Motor neuron (in vitro differentiated cells): ENCODE measurements around the gene VWA5B1. TPM values are rescaled to one million over a fixed set of nuclear protein-coding genes. Genes with fewer than 3 reads are reported as not detected.

ENCODE experiments used
- ATAC-seq, 8 experiments: fragments of 200-7000 bp; cut with Tn5 transposase; replicated peaks in 6 of 8; 2 replicates each; pipeline ENCODE4 v1.8.0; 2021; ENCODE audit warnings: mild to moderate bottlenecking in 8 of 8, moderate library complexity in 8 of 8
- H3K27ac ChIP-seq, 2 donors: fragments of 250-450 bp; sonication (Bioruptor Pico); 2 replicates each; pipeline ENCODE4 v1.9.0; 2021; ENCODE audit warnings: antibody characterized with exemption in 2 of 2, mild to moderate bottlenecking in 2 of 2, moderate library complexity in 1 of 2
- H3K4me1 ChIP-seq, 2 donors: fragments of 250-450 bp; sonication (Bioruptor Pico); replicated peaks in 1 of 2; 2 replicates each; pipeline ENCODE4 v1.6.1; 2021; ENCODE audit warnings: antibody characterized with exemption in 2 of 2, mild to moderate bottlenecking in 2 of 2, moderate library complexity in 1 of 2
- H3K4me3 ChIP-seq, 5 donors: fragments of 250-450 bp; sonication (Bioruptor Pico); 2 replicates each; pipeline ENCODE4 v1.9.0; 2021; ENCODE audit warnings: antibody characterized with exemption in 5 of 5, mild to moderate bottlenecking in 5 of 5, moderate library complexity in 4 of 5
- WGBS, 10 experiments: fragments of 450-650 bp; shearing (Covaris generic); methylation state at CpG; one replicate each; pipeline ENCODE4 v1.0.0; 2022; 5-methylcytosine and 5-hydroxymethylcytosine counted together
- in situ Hi-C, 9 experiments: fragments of 400-800 bp; cut with MboI; loops; one replicate each; pipeline ENCODE4 v1.15.0; 2021; ENCODE audit warnings: low sequenced_read_pairs in 9 of 9, low pct_unique_long_range_greater_than_20kb in 2 of 9; ENCODE audit not compliant: unreplicated experiment in 9 of 9
- total RNA-seq, 8 experiments: library from RNA; unstranded; fragments of 300-600 nt; gene quantifications; 2 replicates each; pipeline versions ENCODE4 v1.2.3 to v1.2.4, GENCODE V29; 2022

VWA5B1 gene
- total RNA-seq, 8 experiments from 2014 or later: 0.21 to 1.3 (median 0.63) TPM; not detected in 2

DNA sequence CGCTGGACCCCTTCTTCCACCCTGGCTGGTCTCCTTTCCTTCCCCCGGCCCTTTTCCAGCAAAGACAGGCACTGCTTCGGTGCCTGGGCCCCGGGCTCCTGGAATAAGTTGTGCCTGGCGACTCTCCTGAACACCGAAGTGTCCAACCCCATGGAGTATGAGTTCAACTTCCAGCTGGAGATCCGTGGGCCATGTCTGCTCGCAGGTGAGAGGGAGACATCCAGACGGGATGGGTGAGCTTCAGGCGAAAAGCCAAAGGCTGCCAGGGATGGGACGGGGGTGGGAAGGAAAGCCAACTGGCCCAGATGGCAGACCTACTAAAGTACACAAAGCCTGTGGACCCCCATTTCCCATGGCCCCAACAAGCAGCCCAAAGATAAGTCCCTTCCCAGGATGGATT, 26.8 kb downstream of the VWA5B1 start:
- 17 to 80% (median 60%) methylated on average over 1 to 4 of the region's 11 CpGs; no CpG with 5 or more reads in 5 of the 10 experiments for WGBS, 10 experiments
- in situ Hi-C loops: no loop called here
- peaks cover 16 to 18% of the 10 kb centered on the region in 2 donors for H3K4me1 ChIP-seq
- no peak overlapping the region for H3K4me3 ChIP-seq
- no peak overlapping the region for H3K27ac ChIP-seq
- ATAC-seq: no peak

DNA sequence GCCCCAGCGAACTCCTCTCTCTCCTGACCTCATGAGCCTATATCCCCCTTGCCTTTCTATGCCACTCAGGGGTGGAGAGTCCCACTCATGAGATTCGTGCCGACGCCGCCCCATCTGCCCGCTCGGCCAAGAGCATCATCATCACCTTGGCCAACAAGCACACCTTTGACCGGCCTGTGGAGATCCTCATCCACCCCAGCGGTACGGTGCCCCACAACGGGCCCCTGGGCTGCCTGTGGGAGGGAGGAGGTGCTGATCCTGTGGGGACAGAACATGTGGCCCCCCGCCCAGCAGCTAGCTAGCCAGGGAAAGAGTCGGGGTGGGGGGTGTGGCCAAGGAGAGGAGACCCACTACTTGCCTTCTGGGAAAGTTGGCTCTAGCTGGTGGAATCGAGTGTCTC, 27.8 kb downstream of the VWA5B1 start:
- in situ Hi-C loops: no loop called here
- WGBS, 10 experiments: 17 to 91% (median 74%) methylated on average over 1 to 10 of the region's 14 CpGs; no CpG with 5 or more reads in 4 of the 10 experiments
- Histone ChIP-seq H3K4me3 (no peak overlapping the region), H3K4me1 (peaks cover 18 to 19% of the 10 kb centered on the region in 2 donors), H3K27ac (no peak overlapping the region)
- no peak for ATAC-seq

DNA sequence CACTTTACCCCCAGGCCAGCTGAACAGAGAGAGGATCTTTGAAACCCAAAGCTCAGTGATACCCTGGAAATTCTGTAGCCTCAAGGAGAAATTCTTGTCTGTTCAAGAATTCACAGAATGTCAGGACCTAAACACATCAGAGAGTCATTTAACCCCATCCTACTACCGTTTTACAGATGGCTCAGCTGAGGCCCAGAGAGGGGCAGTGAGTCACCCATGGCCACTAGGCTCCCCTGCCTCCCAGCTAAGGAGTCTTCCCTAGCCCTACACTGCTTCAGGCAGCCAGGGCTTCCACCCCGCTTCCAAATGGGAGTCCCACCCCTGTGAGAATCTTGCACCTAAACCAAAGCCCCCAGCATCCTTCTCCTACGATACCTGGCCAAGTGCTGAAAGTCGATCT, 28.3 kb downstream of the VWA5B1 start:
- in situ Hi-C loops: no loop called here
- Histone ChIP-seq H3K4me1 (peaks cover 18 to 20% of the 10 kb centered on the region in 2 donors), H3K27ac (no peak overlapping the region), H3K4me3 (no peak overlapping the region)
- ATAC-seq: no peak
- 20 to 84% (median 78%) methylated on average over 1 to 4 of the region's 4 CpGs; no CpG with 5 or more reads in 4 of the 10 experiments for WGBS, 10 experiments

DNA sequence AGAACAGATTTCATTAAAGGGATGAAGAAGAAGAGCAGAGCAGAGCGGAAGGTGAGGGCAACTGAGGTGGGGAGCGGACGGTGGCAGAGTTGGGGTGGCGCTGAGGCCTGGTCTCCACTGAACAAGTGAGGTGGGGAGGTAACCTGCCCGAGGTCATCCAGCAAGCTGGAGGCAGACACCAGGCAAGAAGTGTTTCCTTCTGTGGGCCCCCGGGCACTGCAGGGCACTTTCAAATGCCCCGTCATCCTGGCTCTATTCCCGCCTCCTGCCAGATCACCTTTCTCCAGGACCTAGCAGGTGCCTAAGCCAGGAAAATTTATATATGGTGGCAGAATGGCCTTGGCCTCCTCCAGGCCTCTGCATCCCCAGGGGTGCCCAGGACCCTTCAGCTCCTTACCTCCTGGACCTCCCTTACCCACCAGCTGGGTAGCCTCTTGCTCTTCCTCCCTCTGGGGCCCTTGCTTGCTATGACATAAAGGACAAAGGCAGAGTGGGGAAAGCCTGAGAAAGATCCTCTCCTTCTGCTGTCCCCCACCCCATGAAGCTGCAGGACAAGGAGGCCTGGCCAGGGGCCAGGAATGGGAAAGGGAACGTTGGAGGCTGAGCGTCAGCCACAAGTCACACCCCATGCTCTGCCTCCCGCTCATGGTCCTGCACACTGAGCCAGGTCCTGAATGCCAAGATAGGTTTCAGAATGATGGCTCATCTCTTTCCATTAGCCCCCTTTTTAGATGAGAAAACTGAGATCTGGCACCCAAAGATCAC, 29.0 kb downstream of the VWA5B1 start:
- Histone ChIP-seq H3K4me3 (no peak overlapping the region), H3K27ac (no peak overlapping the region), H3K4me1 (peaks cover 23 to 25% of the 10 kb centered on the region in 2 donors)
- in situ Hi-C loops: no loop called here
- 17 to 100% (median 77%) methylated on average over 1 to 11 of the region's 11 CpGs; no CpG with 5 or more reads in 2 of the 10 experiments for WGBS, 10 experiments
- ATAC-seq: no peak

DNA sequence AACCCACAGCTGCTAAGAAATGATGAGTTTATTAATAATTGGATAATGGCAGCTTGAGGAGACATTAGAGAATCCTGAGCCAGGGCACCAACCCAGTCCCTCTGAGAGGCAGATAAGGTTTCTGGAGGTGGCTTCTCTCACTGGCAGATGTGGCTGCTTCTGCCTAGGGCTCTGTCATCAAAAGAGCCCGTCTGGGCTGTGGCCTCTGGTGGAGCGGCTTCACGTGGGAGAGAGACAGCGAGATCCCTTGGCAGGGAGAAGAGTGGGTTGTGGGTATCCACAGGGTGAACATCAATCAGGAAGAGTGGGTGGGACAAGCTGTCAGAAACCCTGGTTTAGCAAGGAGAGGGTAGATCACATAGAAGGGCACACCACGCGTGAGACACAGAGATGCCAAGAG, 30.0 kb downstream of the VWA5B1 start:
- WGBS, 10 experiments: 45 to 100% (median 89%) methylated on average over 1 to 6 of the region's 6 CpGs; no CpG with 5 or more reads in 2 of the 10 experiments
- in situ Hi-C loops: no loop called here

DNA sequence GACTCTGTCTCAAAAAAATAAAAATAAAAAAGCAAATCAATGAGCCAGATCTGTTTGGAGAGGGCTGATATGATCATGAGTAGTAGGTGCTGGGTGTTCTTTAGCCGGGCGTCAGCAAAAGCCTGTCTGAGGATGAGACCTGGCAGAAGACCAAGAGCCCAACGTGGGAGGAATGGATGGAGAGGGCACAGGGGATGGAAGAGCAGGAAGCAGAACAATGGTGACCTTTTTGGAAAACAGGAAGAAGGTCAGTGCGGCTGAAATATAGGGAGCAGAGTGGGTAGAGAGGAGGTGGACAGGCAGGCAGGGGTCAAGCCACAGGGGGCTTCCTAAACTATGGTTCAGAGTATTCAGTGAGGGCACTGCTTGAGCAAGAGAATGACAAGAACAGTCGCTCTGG, 30.9 kb downstream of the VWA5B1 start:
- WGBS, 10 experiments: 0 to 100% (median 60%) methylated on average over 1 to 5 of the region's 5 CpGs; no CpG with 5 or more reads in 1 of the 10 experiments
- no peak for ATAC-seq
- no peak overlapping the region for H3K4me3 ChIP-seq
- no peak overlapping the region for H3K27ac ChIP-seq
- H3K4me1 ChIP-seq: peaks cover 42 to 44% of the 10 kb centered on the region in 2 donors
- in situ Hi-C loops: no loop called here

More for the DNA sequence above, 30.0 kb downstream of the VWA5B1 start:
- peak in 5 of 8 experiments; percentile 32 to 62 (median 45) for ATAC-seq
- no peak overlapping the region for H3K4me3 ChIP-seq
- H3K27ac ChIP-seq: no peak overlapping the region
- peaks cover 34 to 35% of the 10 kb centered on the region in 2 donors for H3K4me1 ChIP-seq

DNA sequence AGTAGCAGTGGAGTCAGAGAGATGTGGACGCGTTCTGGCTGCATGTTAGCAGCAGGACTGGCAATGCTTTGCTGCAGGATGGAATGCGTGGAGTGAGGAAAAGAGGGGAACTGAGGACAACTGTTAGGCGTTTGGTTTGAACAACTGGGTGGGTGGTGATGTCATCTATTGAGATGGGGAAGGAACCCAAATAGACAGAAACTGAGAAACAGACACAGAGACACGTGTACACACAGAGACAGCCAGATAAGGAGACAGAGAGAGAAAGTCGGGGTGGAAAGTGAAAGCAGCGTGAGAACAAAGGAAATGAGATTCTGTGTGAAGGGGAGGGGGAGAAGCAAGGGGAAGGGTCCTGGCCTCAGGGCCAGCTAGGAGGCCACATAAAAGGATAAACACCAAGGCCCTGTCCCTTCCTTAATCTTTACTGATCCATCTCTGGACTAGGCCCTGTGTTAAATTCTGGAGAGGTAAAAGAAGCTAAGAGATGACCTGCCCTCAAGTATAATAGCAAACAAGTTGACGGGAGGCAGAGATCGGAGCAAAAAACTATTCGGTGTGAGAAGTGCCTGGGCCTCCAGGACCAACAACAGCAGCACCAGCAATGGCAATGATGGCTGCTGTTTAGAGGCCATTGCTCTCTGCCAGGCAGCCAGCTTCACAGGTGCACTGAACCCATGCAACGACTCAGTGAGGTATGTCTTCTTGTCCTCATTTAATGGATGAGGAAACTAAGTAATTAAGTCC, 31.6 kb downstream of the VWA5B1 start:
- no peak for ATAC-seq
- Histone ChIP-seq H3K27ac (no peak overlapping the region), H3K4me3 (no peak overlapping the region), H3K4me1 (peaks cover 42 to 44% of the 10 kb centered on the region in 2 donors)
- WGBS, 10 experiments: 12 to 72% (median 56%) methylated on average over 5 to 11 of the region's 11 CpGs; no CpG with 5 or more reads in 1 of the 10 experiments
- in situ Hi-C loops: no loop called here

DNA sequence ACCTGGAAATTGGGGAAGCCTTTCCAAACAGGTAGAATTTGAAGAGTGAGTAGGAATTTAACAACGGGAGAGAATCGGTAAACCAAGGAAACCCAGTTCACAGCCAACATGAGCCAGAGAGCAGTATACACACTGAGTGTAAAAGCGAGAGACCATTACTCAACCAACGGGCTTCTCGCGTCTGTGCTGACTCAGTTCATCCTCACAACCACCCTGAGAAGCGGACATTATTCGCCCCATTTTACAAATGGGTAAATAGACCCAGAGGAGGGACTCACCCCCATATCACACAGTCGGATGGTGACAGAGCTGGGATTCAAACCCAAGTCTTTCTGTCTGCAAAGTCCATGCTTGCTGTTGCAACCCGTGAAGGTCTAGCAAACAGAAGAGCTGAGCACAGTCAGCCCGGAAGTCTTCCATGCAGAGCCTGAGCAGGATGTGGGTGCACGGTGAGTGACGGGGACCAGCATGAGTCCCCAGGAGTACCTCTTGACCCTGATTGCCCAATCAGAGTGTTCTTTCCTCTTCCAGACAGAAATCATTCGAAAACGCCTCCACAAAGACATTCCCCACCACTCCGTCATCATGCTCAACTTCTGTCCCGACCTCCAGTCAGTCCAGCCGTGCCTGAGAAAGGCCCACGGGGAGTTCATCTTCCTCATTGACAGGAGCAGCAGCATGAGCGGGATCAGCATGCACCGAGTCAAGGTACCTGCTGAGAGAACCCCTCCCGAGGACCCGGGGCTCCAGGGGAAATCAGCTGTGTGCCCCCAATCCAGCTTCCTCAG, 32.3 kb downstream of the VWA5B1 start:
- in situ Hi-C loops: no loop called here
- Histone ChIP-seq H3K27ac (no peak overlapping the region), H3K4me3 (no peak overlapping the region), H3K4me1 (peaks cover 42 to 44% of the 10 kb centered on the region in 2 donors)
- no peak for ATAC-seq
- WGBS, 10 experiments: 33 to 91% (median 80%) methylated on average over 3 to 22 of the region's 23 CpGs; no CpG with 5 or more reads in 2 of the 10 experiments

DNA sequence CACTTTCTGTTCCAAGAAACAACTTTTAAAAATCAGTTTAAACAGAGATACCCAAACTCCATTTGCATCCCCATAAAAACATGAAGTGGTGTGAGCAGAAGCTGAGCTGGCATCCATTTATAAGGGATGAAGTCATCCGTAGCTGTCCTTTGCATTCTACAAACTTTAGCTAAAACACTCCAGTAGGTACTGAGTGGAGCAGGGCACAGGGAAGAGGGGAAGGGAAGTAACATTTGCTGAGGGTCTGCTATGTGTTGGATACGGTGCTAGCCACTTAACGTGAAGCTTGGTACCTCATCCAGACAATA, 32.9 kb downstream of the VWA5B1 start:
- in situ Hi-C loops: no loop called here
- Histone ChIP-seq H3K4me1 (peaks cover 44 to 45% of the 10 kb centered on the region in 2 donors), H3K27ac (no peak overlapping the region), H3K4me3 (no peak overlapping the region)
- peak in 1 of 8 experiments; percentile 50 for ATAC-seq
- WGBS, 10 experiments: 33 to 100% (median 72%) methylated on average over 1 to 3 of the region's 3 CpGs; no CpG with 5 or more reads in 3 of the 10 experiments

DNA sequence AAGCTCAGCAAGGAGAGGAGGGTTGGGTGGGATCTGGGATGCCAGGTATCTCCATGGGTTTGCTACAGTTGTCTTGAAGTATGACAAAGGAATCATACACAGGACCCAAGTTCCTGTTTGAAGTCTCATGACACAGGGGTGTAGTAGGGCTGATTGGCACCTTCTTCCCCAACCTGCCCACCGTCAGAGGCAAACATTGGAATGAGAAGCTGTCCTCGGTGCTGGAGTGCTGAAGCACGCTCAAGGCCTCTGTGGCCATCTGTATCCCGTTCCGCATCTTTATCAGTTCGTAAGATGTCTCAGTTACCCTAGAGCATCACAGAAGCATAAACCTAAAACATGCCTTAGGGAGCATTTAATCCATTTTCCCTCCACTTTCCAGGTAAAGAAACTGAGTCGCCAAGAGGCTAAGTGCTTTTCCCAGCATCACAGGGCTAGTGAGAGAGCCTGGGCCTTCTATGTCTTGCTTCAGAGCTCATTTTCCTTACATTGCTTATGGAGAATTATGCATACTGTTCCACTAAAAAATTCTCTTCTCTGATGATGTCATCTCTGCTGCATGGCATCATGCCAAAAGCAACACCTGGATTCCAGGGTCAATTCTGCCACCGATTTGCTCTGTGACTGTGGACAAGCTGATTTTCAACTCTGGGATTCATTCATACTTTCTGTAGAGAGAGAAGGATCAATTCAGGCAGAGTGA, 34.2 kb downstream of the VWA5B1 start:
- 0 to 100% (median 84%) methylated on average over 1 to 8 of the region's 8 CpGs for WGBS, 10 experiments
- in situ Hi-C loops: no loop called here
- ATAC-seq: peak in 2 of 8 experiments; percentile 7 to 31
- H3K27ac ChIP-seq: peak overlapping the region; percentile 13 to 18
- H3K4me3 ChIP-seq: no peak overlapping the region
- peaks cover 44 to 49% of the 10 kb centered on the region in 2 donors for H3K4me1 ChIP-seq

DNA sequence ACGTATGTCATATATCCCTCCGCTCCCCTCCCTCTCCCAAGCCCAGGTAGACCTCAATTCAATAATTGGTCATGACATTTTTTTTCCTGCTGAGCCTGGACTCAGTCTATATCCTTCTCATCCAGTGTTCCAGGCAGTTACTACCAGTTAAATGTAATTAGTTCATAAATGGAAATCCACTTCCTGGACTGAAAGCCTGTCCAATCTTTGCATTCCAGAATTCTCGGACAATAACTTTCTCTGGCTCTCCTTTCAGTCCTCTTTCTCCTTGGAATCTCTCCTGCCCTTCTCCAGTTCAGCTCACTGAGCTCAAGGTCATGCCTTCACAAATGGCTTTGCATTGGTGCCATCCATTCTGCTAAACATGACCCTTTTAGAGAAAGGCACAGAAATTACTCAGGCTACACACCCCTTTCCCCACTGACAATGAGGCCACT, 34.8 kb downstream of the VWA5B1 start:
- WGBS, 10 experiments: 0 to 86% (median 78%) methylated on average over 1 to 3 of the region's 3 CpGs; no CpG with 5 or more reads in 2 of the 10 experiments
- in situ Hi-C loops: no loop called here
- peaks cover 43 to 46% of the 10 kb centered on the region in 2 donors for H3K4me1 ChIP-seq
- H3K4me3 ChIP-seq: no peak overlapping the region
- H3K27ac ChIP-seq: peak overlapping the region; percentile 18 to 53
- ATAC-seq: peak in 5 of 8 experiments; percentile 11 to 25 (median 22)

DNA sequence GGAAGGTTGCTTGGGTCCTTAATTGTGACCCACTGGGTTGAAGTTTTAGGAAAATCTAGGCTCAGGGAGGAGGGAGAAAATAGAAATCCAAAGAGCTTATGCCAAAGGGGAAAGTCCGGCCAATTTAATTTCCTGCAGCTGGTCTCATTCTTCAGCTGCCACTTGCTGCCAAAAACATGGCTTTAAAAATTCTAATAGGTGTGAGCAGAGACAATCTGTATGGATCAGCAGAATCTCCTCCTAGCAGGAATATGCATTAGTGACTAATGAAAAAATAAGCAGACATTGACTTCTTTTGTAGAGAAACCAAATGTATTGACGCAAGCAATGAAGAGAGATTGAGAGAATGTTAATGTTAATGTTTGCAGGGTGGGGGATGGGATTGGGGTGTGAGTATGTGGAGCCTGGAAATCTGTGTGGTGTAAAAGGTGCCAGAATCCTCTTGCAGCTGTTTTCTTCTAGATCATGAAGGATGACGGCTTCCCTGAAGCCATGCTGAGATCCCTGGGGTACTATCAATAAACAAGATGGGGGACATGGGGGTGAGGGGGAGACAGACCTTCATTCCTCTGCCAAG, 35.3 kb downstream of the VWA5B1 start:
- in situ Hi-C loops: no loop called here
- no peak overlapping the region for H3K4me3 ChIP-seq
- H3K4me1 ChIP-seq: peaks cover 38 to 41% of the 10 kb centered on the region in 2 donors
- 0 to 83% (median 37%) methylated on average over 1 to 3 of the region's 3 CpGs for WGBS, 10 experiments
- ATAC-seq: peak; percentile 16 to 92 (median 64)
- peak overlapping the region; percentile 53 to 65 for H3K27ac ChIP-seq
